Vagina (tissue), 2 donors: ENCODE data around the gene NIT2.

Source experiments
- POLR2A ChIP-seq, 2 donors: fragments of 450-650 bp; IDR thresholded peaks; one replicate each; pipeline ENCODE4 v1.6.1; 2017; ENCODE audit warnings: antibody characterized with exemption in 2 of 2, mild to moderate bottlenecking in 2 of 2, moderate library complexity in 2 of 2
- TF ChIP-seq, protein P1 (sequence below), 3 experiments: fragments of 450-650 bp in 2 of 3; fragments of 200-600 bp in 1 of 3; sonication (generic) in 1 of 3; IDR thresholded peaks; one replicate each; pipeline ENCODE4 v1.5.1; 2017 to 2019; ENCODE audit warnings: antibody characterized with exemption in 3 of 3, mild to moderate bottlenecking in 2 of 3, moderate library complexity in 2 of 3

- TF ChIP-seq, protein P1, sequence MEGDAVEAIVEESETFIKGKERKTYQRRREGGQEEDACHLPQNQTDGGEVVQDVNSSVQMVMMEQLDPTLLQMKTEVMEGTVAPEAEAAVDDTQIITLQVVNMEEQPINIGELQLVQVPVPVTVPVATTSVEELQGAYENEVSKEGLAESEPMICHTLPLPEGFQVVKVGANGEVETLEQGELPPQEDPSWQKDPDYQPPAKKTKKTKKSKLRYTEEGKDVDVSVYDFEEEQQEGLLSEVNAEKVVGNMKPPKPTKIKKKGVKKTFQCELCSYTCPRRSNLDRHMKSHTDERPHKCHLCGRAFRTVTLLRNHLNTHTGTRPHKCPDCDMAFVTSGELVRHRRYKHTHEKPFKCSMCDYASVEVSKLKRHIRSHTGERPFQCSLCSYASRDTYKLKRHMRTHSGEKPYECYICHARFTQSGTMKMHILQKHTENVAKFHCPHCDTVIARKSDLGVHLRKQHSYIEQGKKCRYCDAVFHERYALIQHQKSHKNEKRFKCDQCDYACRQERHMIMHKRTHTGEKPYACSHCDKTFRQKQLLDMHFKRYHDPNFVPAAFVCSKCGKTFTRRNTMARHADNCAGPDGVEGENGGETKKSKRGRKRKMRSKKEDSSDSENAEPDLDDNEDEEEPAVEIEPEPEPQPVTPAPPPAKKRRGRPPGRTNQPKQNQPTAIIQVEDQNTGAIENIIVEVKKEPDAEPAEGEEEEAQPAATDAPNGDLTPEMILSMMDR (IDR thresholded peaks at IDR 0.05), result no peak
- no peak for TF ChIP-seq POLR2A (IDR thresholded peaks at IDR 0.05)
These were observed 46.2 kb upstream of the NIT2 start for GRCh38 chr3:100288288-100288894.
